GM12878 (cell line): Measurements from ENCODE around the gene IL19. TPM values are rescaled to one million over a fixed set of nuclear protein-coding genes. Genes with fewer than 3 reads are reported as not detected.

Experiments used
- ATAC-seq: fragments of 200-7000 bp; cut with Tn5 transposase; 3 replicates; pipeline ENCODE4 v1.9.1; 2020; ENCODE audit warnings: mild to moderate bottlenecking, moderate library complexity
- BruUV-seq: library from RNA; stranded (reverse); fragments of 400-500 nt; replicated peaks from 2 replicates; lab custom pipeline; 2021; lab: Mats Ljungman, UMichigan
- CTCF ChIA-PET: fragments of 300-600 bp; sonication (Branson Sonifier 250); formaldehyde crosslinking; extraction: SDS; loops from one replicate; lab custom pipeline; 2021; ENCODE audit warnings: inconsistent platforms; lab: Yijun Ruan, JAX
- POLR2A ChIA-PET: fragments of 350-600 bp; formaldehyde crosslinking; extraction: SDS; loops from one replicate; lab custom pipeline; 2021; ENCODE audit warnings: inconsistent platforms; lab: Charles Lee
- RAD21 ChIA-PET: fragments of 300-600 bp; sonication (Branson Sonifier 250); formaldehyde crosslinking; loops from one replicate; lab custom pipeline; 2023; ENCODE audit warnings: antibody characterized with exemption; ENCODE audit not compliant: unreplicated experiment; lab: Charles Lee
- SMC1A ChIA-PET: fragments of 300-600 bp; sonication (Branson Sonifier 250); formaldehyde crosslinking; loops from one replicate; lab custom pipeline; 2023; ENCODE audit not compliant: unreplicated experiment, uncharacterized antibody; lab: Charles Lee
- DNase-seq: peaks from one replicate; pipeline ENCODE4 v3.0.0-alpha.2; 2011; ENCODE audit warnings: low read depth, low spot score
- FAIRE-seq: peaks from 3 replicates; lab custom pipeline; 2011; peaks lifted over from hg19 to GRCh38; lab: Jason Lieb, UNC
- H2AFZ ChIP-seq: 2 replicates; pipeline ENCODE4 v1.6.0; 2011; ENCODE audit warnings: low read depth, low read length, control low read depth; ENCODE audit not compliant: control insufficient read depth
- H3K27ac ChIP-seq: 2 replicates; pipeline ENCODE4 v1.5.1; 2011; ENCODE audit warnings: control low read depth; ENCODE audit not compliant: control insufficient read depth, insufficient read depth
- H3K27me3 ChIP-seq, 2 experiments: replicated peaks in 1 of 2; 2 replicates each; pipeline versions ENCODE4 v1.6.0 to v1.6.1; 2011; ENCODE audit warnings: low read length in 1 of 2; ENCODE audit not compliant: control insufficient read depth in 2 of 2, insufficient read depth in 2 of 2
- H3K36me3 ChIP-seq, 2 experiments: 2 replicates each; pipeline ENCODE4 v1.5.1; 2011; ENCODE audit warnings: low read length in 1 of 2; ENCODE audit not compliant: control insufficient read depth in 2 of 2, insufficient read depth in 2 of 2
- H3K4me1 ChIP-seq: 2 replicates; pipeline ENCODE4 v1.6.1; 2011; ENCODE audit warnings: mild to moderate bottlenecking, low read length, moderate library complexity, mixed read lengths; ENCODE audit not compliant: control insufficient read depth, insufficient read depth
- H3K4me2 ChIP-seq: 2 replicates; pipeline ENCODE4 v1.6.0; 2011; ENCODE audit warnings: control low read depth; ENCODE audit not compliant: control insufficient read depth, insufficient read depth
- H3K4me3 ChIP-seq: fragments of 200-600 bp; sonication (generic); 2 replicates; pipeline ENCODE4 v1.5.1; 2016
- H3K79me2 ChIP-seq: 2 replicates; pipeline ENCODE4 v1.6.0; 2011; ENCODE audit warnings: low read length; ENCODE audit not compliant: control insufficient read depth, insufficient read depth
- H3K9ac ChIP-seq: 2 replicates; pipeline ENCODE4 v1.8.0; 2011; ENCODE audit warnings: low read length, control low read depth, mixed read lengths; ENCODE audit not compliant: control insufficient read depth, insufficient read depth
- H3K9me3 ChIP-seq: replicated peaks from 3 replicates; pipeline ENCODE4 v1.5.1; 2011; ENCODE audit warnings: mild to moderate bottlenecking, low read length; ENCODE audit not compliant: control insufficient read depth, insufficient read depth
- H4K20me1 ChIP-seq: 2 replicates; pipeline ENCODE4 v1.6.0; 2011; ENCODE audit not compliant: control insufficient read depth, insufficient read depth
- CBX5 ChIP-seq: sonication (generic); IDR thresholded peaks from 2 replicates; pipeline ENCODE4 v1.6.1; 2016; ENCODE audit warnings: low read depth, moderate library complexity, mild to moderate bottlenecking, inconsistent platforms
- CHD4 ChIP-seq: fragments of 200-600 bp; sonication (generic); IDR thresholded peaks from 2 replicates; pipeline ENCODE4 v1.6.1; 2016; ENCODE audit warnings: mild to moderate bottlenecking
- E4F1 ChIP-seq: fragments of 450-650 bp; IDR thresholded peaks from 2 replicates; pipeline ENCODE4 v1.6.1; 2018; ENCODE audit warnings: borderline replicate concordance, mild to moderate bottlenecking; ENCODE audit not compliant: partially characterized antibody
- PRDM15 ChIP-seq: fragments of 450-650 bp; formaldehyde crosslinking; IDR thresholded peaks from 2 replicates; pipeline ENCODE4 v1.4.0; 2020; ENCODE audit warnings: mild to moderate bottlenecking, moderate library complexity
- RAD21 ChIP-seq: IDR thresholded peaks from 2 replicates; pipeline ENCODE4 v1.6.1; 2011; ENCODE audit warnings: mild to moderate bottlenecking, low read depth, low read length, moderate library complexity; ENCODE audit not compliant: insufficient read depth
- RELB ChIP-seq: fragments of 450-650 bp; IDR thresholded peaks from 2 replicates; pipeline ENCODE4 v1.6.1; 2017; ENCODE audit warnings: low read depth, mild to moderate bottlenecking, moderate library complexity
- SREBF2 ChIP-seq: IDR thresholded peaks from 2 replicates; pipeline ENCODE4 v1.6.1; 2012; ENCODE audit warnings: mild to moderate bottlenecking, low read length
- SRF ChIP-seq, 2 experiments: IDR thresholded peaks; 2 replicates each; pipeline ENCODE4 v1.6.1; 2011; ENCODE audit warnings: low read depth in 2 of 2, low read length in 2 of 2, mild to moderate bottlenecking in 1 of 2, moderate library complexity in 1 of 2
- ZBTB4 ChIP-seq: fragments of 450-650 bp; formaldehyde crosslinking; IDR thresholded peaks from 2 replicates; pipeline ENCODE4 v1.4.0; 2022; ENCODE audit warnings: mild to moderate bottlenecking, moderate library complexity
- WGBS: methylation state at CpG from one replicate; pipeline ENCODE4 v1.1.6; 2016; ENCODE audit warnings: low lambda C conversion rate; ENCODE audit not compliant: insufficient replicate concordance, insufficient coverage; ENCODE audit errors: missing lambda C conversion rate; 5-methylcytosine and 5-hydroxymethylcytosine counted together
- in situ Hi-C: fragments of 300-500 bp; cut with MboI; formaldehyde crosslinking; loops from 9 replicates; pipeline ENCODE4 v1.14.3; 2018; ENCODE audit warnings: mixed read lengths
- intact Hi-C: fragments of 100-400 bp; cut with micrococcal nuclease; formaldehyde crosslinking; loops from one replicate; pipeline ENCODE4 v1.14.2; 2022; ENCODE audit not compliant: unreplicated experiment
- polyA plus RNA-seq, 11 experiments: library from polyadenylated mRNA; depleted of rRNA in 4 of 11; unstranded in 6 of 11; stranded (reverse) in 5 of 11; fragments of >200 nt; fragmentation: Nextera tagmentation in 4 of 11; fragmentation: Illumina TruSeq in 1 of 11; extraction: Ambion mirVana in 4 of 11; extraction: Trizol in 1 of 11; gene quantifications; 1 replicate in 1 of 11; 2 replicates in 10 of 11; pipeline versions ENCODE4 v1.2.1 to v1.2.3, GENCODE V29; 2011 to 2016; ENCODE audit warnings: inconsistent platforms in 2 of 11, missing spikeins in 2 of 11, low read depth in 1 of 11
- total RNA-seq, 4 experiments: library from RNA; depleted of rRNA in 3 of 4; stranded (reverse); fragments of >200 nt in 3 of 4; fragmentation: Illumina TruSeq in 1 of 4; extraction: Trizol in 1 of 4; gene quantifications; 2 replicates each; pipeline versions ENCODE4 v1.2.1 to v1.2.3, GENCODE V29; 2013 to 2021

IL19 gene
- total and polyA plus RNA-seq, 10 of the 15 experiments (the other 5 are each of a cell fraction or from before 2014, with no cell fraction given), result 0.10 to 0.73 (median 0.28) TPM; not detected in 6

GRCh38 chr1:206800891-206801290 lies 30.3 kb downstream of the IL19 start:
- ATAC-seq (no peak), DNase-seq (no peak), FAIRE-seq (no peak)
- Histone ChIP-seq H3K9ac (no peak overlapping the region), H3K4me3 (no peak overlapping the region), H3K27me3 (no peaks in the 10 kb centered on the region), H2AFZ (no peak overlapping the region), H3K36me3 (no peaks in the 10 kb centered on the region), H3K4me2 (no peak overlapping the region), H3K79me2 (no peaks in the 10 kb centered on the region), H3K27ac (no peak overlapping the region), H3K9me3 (no peaks in the 10 kb centered on the region), H3K4me1 (peaks cover 20% of the 10 kb centered on the region), H4K20me1 (no peaks in the 10 kb centered on the region)
- intact Hi-C loops, result loop anchor here (10.0 kb wide), 1 partner anchor 196 kb away; no protein-coding TSS in a partner anchor
- ChIA-PET SMC1A (interaction anchor here (1.3 to 14.9 kb wide), 7 partner anchors 15 to 121 kb away, joined by 3 to 417 read pairs (median 16); partner anchors contain the start of genes IL10 and IL19), POLR2A (interaction anchor here (1.0 to 5.1 kb wide), 2 partner anchors 31 to 35 kb away, joined by 3 to 41 read pairs; partner anchors contain the start of gene IL19), CTCF (interaction anchor here (1.1 to 18.5 kb wide), 7 partner anchors 11 to 189 kb away, joined by 3 to 805 read pairs (median 25); partner anchors contain the start of genes EIF2D, IL10 and IL19), RAD21 (interaction anchor here (1.2 to 14.8 kb wide), 5 partner anchors 11 to 86 kb away, joined by 3 to 297 read pairs (median 40); partner anchors contain the start of genes IL10 and IL19)
- no TSS peak for BruUV-seq
- 90% methylated on average over 3 of the region's 3 CpGs for WGBS
- in situ Hi-C loops, result loop anchor here (5.0 kb wide), 1 partner anchor 64 kb away; no protein-coding TSS in a partner anchor
- TF ChIP-seq RELB (no peak), CHD4 (no peak), SRF (IDR thresholded peaks at IDR 0.05; ENCODE audit: low read depth in 2 of 2, low read length in 2 of 2) (no peak), RAD21 (no peak), CBX5 (no peak), E4F1 (no peak), SREBF2 (no peak), ZBTB4 (no peak), PRDM15 (CRISPR knock-in tag) (no peak)
